Measurements from ENCODE around the gene BAD. TPM values are rescaled to one million over a fixed set of nuclear protein-coding genes. Genes with fewer than 3 reads are reported as not detected.
A peak's percentile ranks its signal among the peaks of the same experiment; 100 is the strongest.

BAD gene
- total RNA-seq, 1 donor from 2014 or later: 47.0 TPM

DNA sequence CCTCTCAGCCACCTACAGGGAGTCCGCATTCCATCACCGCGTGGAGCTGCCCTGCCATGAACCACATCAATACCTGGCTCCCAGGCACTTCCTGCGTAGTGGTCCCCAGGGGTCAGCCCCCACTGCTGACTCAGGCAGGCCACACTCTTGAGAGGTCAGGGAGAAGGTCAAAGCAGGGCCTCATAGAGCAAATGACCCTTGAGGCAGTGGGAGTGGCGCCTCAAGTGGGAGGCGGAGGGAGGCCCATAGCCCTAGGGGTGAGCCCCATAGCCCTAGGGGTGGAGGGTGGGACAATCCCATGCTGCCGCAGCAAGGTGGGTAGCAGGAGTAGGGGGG, 38.4 kb upstream of the BAD start:
- Mint-ChIP-seq H3K4me1 (ENCODE audit: low read depth, unreplicated experiment) (peaks cover 14% of the 10 kb centered on the region), H3K36me3 (ENCODE audit: unreplicated experiment) (peaks cover 6% of the 10 kb centered on the region), H3K27ac (ENCODE audit: unreplicated experiment) (no peak overlapping the region), H3K4me3 (ENCODE audit: unreplicated experiment) (no peak overlapping the region), H3K9me3 (ENCODE audit: unreplicated experiment) (peaks cover 14% of the 10 kb centered on the region), H3K27me3 (ENCODE audit: unreplicated experiment) (peaks cover 11% of the 10 kb centered on the region)
- peak; percentile 32 for DNase-seq
- TF ChIP-seq, protein P1, sequence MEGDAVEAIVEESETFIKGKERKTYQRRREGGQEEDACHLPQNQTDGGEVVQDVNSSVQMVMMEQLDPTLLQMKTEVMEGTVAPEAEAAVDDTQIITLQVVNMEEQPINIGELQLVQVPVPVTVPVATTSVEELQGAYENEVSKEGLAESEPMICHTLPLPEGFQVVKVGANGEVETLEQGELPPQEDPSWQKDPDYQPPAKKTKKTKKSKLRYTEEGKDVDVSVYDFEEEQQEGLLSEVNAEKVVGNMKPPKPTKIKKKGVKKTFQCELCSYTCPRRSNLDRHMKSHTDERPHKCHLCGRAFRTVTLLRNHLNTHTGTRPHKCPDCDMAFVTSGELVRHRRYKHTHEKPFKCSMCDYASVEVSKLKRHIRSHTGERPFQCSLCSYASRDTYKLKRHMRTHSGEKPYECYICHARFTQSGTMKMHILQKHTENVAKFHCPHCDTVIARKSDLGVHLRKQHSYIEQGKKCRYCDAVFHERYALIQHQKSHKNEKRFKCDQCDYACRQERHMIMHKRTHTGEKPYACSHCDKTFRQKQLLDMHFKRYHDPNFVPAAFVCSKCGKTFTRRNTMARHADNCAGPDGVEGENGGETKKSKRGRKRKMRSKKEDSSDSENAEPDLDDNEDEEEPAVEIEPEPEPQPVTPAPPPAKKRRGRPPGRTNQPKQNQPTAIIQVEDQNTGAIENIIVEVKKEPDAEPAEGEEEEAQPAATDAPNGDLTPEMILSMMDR (IDR thresholded peaks at IDR 0.05; ENCODE audit: partially characterized antibody, unreplicated experiment): no peak

DNA sequence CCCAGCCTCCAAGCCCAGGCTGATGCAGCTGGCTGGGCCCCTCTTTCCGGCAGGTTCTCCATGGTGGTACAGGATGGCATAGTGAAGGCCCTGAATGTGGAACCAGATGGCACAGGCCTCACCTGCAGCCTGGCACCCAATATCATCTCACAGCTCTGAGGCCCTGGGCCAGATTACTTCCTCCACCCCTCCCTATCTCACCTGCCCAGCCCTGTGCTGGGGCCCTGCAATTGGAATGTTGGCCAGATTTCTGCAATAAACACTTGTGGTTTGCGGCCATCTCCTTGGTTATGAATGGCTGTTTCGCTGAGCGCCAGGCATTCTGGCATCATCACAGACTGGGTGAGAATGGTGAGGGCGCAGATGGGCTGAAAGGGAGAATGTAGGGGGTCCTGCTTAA, 37.1 kb upstream of the BAD start:
- Mint-ChIP-seq H3K27me3 (ENCODE audit: unreplicated experiment) (peaks cover 17% of the 10 kb centered on the region), H3K9me3 (ENCODE audit: unreplicated experiment) (peaks cover 12% of the 10 kb centered on the region), H3K27ac (ENCODE audit: unreplicated experiment) (no peak overlapping the region), H3K36me3 (ENCODE audit: unreplicated experiment) (peaks cover 4% of the 10 kb centered on the region), H3K4me1 (ENCODE audit: low read depth, unreplicated experiment) (peaks cover 18% of the 10 kb centered on the region), H3K4me3 (ENCODE audit: unreplicated experiment) (peak overlapping the region; percentile 76)
- DNase-seq: no peak
- TF ChIP-seq, protein P1 (IDR thresholded peaks at IDR 0.05; ENCODE audit: partially characterized antibody, unreplicated experiment): no peak

GRCh38 chr11:64321026-64321425, 36.6 kb upstream of the BAD start:
- Mint-ChIP-seq H3K9me3 (ENCODE audit: unreplicated experiment) (peaks cover 12% of the 10 kb centered on the region), H3K27ac (ENCODE audit: unreplicated experiment) (no peak overlapping the region), H3K4me1 (ENCODE audit: low read depth, unreplicated experiment) (peaks cover 18% of the 10 kb centered on the region), H3K4me3 (ENCODE audit: unreplicated experiment) (peak overlapping the region; percentile 76), H3K27me3 (ENCODE audit: unreplicated experiment) (peaks cover 17% of the 10 kb centered on the region), H3K36me3 (ENCODE audit: unreplicated experiment) (peaks cover 4% of the 10 kb centered on the region)
- DNase-seq: no peak
- TF ChIP-seq, protein P1 (IDR thresholded peaks at IDR 0.05; ENCODE audit: partially characterized antibody, unreplicated experiment): no peak

GRCh38 chr11:64320556-64320955, 36.1 kb upstream of the BAD start:
- no peak for DNase-seq
- Mint-ChIP-seq H3K4me3 (ENCODE audit: unreplicated experiment) (peak overlapping the region; percentile 76), H3K9me3 (ENCODE audit: unreplicated experiment) (peaks cover 12% of the 10 kb centered on the region), H3K36me3 (ENCODE audit: unreplicated experiment) (peaks cover 4% of the 10 kb centered on the region), H3K4me1 (ENCODE audit: low read depth, unreplicated experiment) (peaks cover 18% of the 10 kb centered on the region), H3K27ac (ENCODE audit: unreplicated experiment) (peak overlapping the region; percentile 2), H3K27me3 (ENCODE audit: unreplicated experiment) (peaks cover 17% of the 10 kb centered on the region)
- TF ChIP-seq, protein P1 (IDR thresholded peaks at IDR 0.05; ENCODE audit: partially characterized antibody, unreplicated experiment): no peak

GRCh38 chr11:64318766-64319761, 34.6 kb upstream of the BAD start:
- Mint-ChIP-seq H3K9me3 (ENCODE audit: unreplicated experiment) (peaks cover 12% of the 10 kb centered on the region), H3K4me3 (ENCODE audit: unreplicated experiment) (peak overlapping the region; percentile 95), H3K27me3 (ENCODE audit: unreplicated experiment) (peaks cover 19% of the 10 kb centered on the region), H3K27ac (ENCODE audit: unreplicated experiment) (peak overlapping the region; percentile 94), H3K36me3 (ENCODE audit: unreplicated experiment) (peaks cover 4% of the 10 kb centered on the region), H3K4me1 (ENCODE audit: low read depth, unreplicated experiment) (peaks cover 21% of the 10 kb centered on the region)
- DNase-seq: no peak
- TF ChIP-seq, protein P1 (IDR thresholded peaks at IDR 0.05; ENCODE audit: partially characterized antibody, unreplicated experiment): no peak
